Measurements from ENCODE around the gene TMEM135.
"Not testable (repeated sequence)": the region's sequence is repeated elsewhere in the genome, so short reads cannot be mapped to it uniquely, and the experiment has no call there.

The TMEM135 gene

DNA sequence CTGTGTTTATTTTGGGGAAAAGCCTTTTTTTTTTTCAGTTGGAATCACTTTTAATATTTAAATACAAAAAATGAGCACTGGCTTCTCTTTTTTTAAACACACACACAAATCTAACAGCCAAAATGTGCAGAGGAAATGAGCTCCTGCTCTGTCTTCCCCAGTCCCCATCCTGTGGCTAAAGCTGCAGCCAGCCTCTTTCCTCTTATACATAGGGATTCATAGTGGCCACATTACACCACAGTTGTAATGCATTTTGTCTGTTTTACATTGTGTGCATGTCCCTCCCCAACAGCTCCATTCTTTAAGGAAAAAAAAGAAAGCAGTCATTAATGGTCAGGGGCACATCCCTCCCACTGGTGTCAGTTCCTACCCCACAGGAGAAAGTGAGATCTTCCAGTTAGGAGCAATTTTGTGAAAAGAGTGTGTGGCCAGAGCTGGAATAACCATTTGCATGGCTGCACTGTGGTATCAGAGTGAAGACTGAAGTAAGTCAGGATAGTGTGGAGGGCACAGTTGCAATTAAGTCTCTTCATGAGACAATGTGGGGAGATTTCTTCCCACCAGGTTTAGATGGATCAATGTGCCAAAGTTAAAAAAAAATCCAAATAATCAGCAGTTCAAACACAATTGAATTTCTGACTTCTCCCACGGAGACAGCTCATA, 220.6 kb downstream of the TMEM135 start:
- no peak for DNase-seq (ENCODE audit: low spot score)

DNA sequence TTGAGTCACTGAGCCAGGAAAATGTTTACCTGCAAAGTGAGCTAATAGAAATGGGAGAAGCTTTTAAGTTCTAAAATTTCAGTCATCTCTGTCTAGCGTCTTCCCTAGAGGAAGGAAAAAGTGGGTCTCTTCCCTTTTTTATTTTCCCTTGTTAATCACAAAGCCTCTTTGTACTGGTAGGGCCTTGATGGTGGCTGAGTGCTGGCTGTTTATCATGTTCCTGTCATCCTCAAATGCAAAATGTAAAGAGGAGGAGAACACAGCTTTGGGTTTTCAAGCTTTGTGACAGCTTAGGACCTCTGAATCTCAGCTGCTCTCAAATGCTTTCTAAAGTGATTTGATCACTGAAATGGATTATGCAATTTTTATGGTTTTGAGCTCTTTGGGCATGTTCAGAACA, 222.0 kb downstream of the TMEM135 start:
- no peak for DNase-seq (ENCODE audit: low spot score)

DNA sequence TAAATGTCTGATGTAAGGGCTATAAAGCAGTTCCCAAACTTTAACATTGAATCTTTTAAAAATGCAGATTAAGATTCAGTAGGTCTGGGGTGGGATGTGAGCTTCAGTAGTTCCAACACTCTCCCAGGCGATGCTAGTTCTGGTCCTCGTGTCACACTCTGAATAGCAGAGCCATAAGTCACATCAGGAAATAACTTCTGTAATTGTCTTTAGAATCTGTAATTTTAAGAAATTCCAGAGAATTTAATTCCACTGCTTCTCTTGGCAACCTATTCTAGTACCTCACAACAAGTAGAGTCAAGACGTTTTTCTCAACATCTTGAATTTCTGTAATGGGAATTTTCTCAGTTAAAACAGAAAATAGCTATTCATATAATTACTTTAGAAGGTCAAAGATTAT, 223.1 kb downstream of the TMEM135 start:
- DNase-seq (ENCODE audit: low spot score), result no peak

GRCh38 chr11:87263264-87263838, 225.6 kb downstream of the TMEM135 start:
- no peak for DNase-seq (ENCODE audit: low spot score)

- DNase-seq (ENCODE audit: low spot score), result no peak
Measured at GRCh38 chr11:87263979-87264378, 226.2 kb downstream of the TMEM135 start.

DNA sequence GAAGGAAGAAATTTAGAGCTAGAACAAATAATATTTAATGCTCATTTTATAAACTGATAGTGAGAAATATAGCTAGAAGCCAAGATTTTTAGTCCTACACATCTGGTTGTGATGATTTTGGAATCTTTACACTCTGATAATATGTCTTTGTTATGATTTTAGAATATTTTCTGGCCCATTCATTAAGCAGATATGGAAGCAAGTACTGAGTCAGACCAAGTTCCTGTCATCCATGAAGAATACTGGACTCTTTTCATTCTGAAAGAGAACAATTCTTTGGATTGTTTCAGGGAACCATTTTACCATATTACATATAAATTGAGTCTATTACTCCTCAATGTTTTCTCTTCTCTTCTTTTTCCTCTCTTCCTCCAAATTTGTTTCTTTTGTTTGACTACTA, 227.4 kb downstream of the TMEM135 start:
- no peak for DNase-seq (ENCODE audit: low spot score)

DNA sequence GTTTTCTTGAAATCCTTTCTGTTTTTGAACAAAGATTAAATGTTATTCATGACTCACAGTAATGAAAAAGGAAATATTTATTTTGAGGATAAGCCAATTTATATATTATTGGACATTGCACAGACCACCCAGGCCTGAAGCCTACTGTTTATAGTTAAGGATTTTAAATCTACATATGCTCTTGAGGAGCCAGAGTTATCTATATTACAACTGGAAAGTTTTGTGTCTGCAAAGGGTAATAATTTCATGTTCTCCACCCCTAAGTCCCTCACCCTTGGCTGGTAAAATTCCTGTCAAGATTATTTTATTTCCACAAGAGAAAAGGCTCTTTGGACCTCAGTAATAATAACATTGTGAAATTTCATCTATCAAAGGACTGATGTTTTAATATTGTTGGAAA, 228.2 kb downstream of the TMEM135 start:
- DNase-seq (ENCODE audit: low spot score), result no peak

- no peak for DNase-seq (ENCODE audit: low spot score)
Measured at GRCh38 chr11:87266751-87267150, 229.0 kb downstream of the TMEM135 start.

GRCh38 chr11:87271951-87272350, 234.2 kb downstream of the TMEM135 start:
- DNase-seq (ENCODE audit: low spot score), result not testable (repeated sequence)

DNA sequence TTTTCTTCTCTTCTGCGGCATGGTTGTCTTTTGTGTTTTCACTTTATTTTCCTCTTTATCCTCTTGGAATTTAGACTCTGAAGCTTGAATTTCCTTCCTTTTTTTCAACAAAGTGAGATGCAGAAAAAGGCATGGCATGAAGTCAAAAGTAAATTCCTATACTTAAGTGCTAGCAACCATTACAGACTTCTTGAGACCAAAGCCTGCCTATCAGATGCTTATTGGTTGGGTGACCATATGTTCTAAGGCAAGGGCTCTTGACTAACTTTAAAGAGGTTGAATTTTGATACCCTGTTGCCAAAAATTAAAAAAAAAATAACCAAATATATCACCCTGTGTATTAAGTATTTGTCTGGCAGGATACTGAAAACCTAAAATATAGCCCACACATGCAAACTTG, 237.4 kb downstream of the TMEM135 start:
- DNase-seq (ENCODE audit: low spot score), result no peak

GRCh38 chr11:87280143-87280542, 242.4 kb downstream of the TMEM135 start:
- DNase-seq (ENCODE audit: low spot score), result no peak

- peak; percentile 58 for DNase-seq (ENCODE audit: low spot score)
Measured at GRCh38 chr11:87281496-87281895, 243.8 kb downstream of the TMEM135 start.

GRCh38 chr11:87284306-87284705, 246.6 kb downstream of the TMEM135 start:
- no peak for DNase-seq (ENCODE audit: low spot score)

DNA sequence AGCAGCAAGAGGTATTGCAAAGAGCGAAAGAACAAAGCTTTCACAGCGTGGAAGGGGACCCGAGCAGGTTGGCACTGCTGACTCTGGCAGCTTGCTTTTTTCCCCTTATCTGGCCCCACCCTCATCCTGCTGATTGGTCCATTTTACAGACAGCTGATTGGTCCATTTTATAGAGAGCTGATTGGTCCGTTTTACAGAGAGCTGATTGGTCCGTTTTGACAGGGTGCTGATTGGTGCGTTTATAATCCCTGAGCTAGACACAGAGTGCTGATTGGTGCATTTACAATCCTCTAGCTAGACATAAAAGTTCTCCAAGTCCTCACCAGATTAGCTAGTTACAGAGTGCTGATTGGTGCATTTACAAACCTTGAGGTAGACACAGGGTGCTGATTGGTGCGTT, 247.9 kb downstream of the TMEM135 start:
- DNase-seq (ENCODE audit: low spot score), result not testable (repeated sequence)

GRCh38 chr11:87286338-87286737, 248.6 kb downstream of the TMEM135 start:
- no peak for DNase-seq (ENCODE audit: low spot score)

DNA sequence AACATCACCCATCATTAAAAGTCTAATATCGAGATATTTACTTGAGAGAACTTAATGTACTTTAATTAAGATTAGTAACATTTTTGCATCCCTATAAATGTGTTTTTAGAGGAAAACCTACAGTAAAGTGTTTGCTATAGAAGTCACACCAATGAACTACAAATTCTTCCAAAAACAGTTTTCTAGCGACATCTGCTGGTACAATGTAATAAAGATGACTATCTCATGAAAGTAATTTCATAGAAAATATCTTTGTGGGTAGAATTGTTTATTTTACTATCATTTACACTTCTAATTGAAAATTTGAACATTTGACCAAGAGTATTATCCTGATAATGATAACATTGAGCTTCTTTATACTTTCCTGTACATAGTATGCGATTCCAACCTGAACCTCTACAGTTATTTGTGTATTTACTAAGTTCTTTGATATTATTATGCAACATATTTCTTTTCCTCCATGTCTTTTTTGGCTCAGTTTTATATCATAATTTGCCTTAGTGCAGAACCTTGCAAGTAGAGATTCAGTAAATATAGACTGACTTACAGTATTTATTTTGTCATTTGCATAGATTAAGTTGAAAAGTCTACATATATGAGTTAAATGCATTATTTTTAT, 252.7 kb downstream of the TMEM135 start:
- DNase-seq (ENCODE audit: low spot score), result peak; percentile 52

DNA sequence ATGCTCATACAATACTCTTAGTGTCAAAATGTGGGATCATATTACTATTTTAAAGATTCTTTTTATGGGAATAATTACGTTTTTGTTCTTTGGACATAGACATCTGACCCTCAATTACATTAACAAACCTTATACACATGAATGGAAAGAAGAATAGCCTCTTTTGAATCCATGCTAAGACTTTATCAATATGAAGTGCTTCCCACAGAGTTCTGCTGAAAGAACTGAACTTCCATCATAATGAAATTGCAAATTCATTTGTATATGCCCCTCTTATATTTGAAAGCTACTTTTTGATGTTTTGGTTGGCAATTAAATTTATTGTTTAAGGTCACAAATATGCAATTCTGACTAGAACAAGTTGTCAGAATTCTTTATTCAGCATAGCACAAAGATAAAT, 254.9 kb downstream of the TMEM135 start:
- DNase-seq (ENCODE audit: low spot score), result no peak

GRCh38 chr11:87295237-87295636, 257.5 kb downstream of the TMEM135 start:
- no peak for DNase-seq (ENCODE audit: low spot score)

- DNase-seq (ENCODE audit: low spot score), result no peak
Measured at GRCh38 chr11:87296627-87297026, 258.9 kb downstream of the TMEM135 start.

DNA sequence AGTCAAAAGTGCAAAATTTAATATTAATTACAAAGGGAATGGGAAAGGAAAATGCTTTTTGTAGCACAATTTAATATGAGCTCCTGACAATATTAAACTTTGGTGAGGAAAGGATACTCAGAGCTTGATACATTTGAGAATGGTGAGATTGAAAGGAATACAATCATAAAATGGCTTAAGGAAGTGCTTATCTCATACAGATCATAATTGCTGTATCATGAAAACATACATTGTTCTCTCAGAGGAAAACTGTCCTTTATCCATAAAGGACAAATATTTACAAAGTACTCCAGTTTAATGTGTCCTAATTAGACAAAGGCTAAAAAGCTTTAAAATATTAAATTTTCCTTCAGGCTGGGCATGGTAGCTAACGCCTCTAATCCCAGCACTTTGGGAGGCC, 260.4 kb downstream of the TMEM135 start:
- no peak for DNase-seq (ENCODE audit: low spot score)

DNA sequence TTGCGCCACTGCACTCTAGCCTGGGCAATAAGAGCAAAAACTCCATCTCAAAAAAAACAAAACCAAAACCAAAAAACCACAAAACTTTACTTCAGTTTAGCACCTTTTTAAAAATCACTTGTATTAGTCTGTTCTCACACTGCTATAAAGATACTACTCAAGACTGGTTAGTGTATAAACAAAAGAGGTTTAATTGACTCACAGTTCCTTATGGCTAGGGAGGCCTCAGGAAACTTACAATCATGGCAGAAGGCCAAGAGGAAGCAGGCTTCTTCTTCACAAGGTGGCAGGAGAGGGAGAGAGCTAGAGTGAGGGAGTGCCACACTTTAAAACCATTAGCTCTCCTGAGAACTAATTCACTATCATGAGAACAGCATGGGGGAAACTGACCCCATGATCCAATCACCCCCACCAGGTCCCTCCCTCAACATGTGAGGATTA, 261.3 kb downstream of the TMEM135 start:
- DNase-seq (ENCODE audit: low spot score), result no peak

DNA sequence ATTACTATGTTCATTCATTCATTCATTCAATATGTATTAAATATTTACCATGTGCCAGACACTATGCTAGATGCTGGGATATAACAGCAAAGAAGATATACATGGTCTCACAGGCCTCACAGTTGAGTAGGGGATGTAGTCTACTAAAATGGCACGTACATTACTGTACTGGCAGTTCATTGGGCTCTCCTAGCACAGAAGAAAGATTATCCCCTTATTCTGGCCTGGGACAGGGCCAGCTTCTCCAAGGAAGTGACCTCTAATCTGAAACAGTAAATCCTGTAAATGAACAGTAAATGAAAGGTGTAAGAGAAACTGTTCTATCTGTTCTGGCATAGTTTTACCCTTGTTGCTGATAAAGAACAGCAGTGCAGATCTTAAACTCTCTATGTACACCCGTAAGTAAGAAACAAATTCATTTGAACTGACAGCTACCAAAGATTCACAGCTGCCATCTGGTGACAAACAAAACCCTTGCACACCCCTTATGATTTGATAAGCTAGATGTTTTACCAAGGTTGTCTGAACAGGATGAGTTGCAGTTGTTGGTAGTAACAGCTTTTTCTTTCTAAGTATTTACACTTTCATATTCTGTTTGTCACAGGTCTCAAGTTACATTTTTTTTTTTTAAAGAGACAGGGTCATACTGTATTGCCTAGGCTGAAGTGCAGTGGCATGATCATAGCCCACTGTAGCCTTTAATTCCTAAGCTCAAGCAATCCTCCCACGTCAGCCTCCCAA, 263.1 kb downstream of the TMEM135 start:
- DNase-seq (ENCODE audit: low spot score), result no peak

Measured in AG08396 (cell line).